ENCODE measurements around the gene PLXNA4. TPM values are rescaled to one million over a fixed set of nuclear protein-coding genes. Genes with fewer than 3 reads are reported as not detected.

PLXNA4 gene
- total and polyA plus RNA-seq, 2 experiments from 2014 or later = 0.08 to 0.80 TPM

DNA sequence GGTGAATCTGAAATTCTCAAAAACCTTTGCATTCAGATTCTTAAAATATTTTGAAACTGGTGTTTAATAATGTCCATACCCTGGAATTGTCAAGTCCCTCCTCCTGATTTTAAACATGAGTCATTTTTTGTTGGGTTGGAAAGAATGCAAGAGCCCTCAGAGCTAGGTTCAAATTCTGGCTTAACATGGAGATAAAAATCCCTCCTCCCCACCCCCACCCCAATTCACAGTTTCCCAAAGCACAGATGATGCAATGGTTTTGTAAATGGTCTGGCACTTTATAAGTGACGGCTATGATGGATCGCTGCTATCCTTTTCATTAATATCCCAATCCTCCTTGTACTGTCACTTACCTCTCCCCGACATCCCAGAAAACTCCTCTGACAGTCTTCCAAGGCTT, 332.8 kb downstream of the PLXNA4 start:
- Histone ChIP-seq H3K4me1 (ENCODE audit: insufficient read depth) (0 out of 2 replicates have a peak, but pooled peaks cover 6% of the 10 kb centered on the region), H3K36me3 (ENCODE audit: insufficient read depth) (peaks cover 4% of the 10 kb centered on the region; the same call in 1 of the 2 replicates), H3K4me3 (no peak overlapping the region), H3K27ac (ENCODE audit: low read depth) (no peak overlapping the region), H2AFZ (no peak overlapping the region), H3K9me2 (ENCODE audit: insufficient read depth) (no peaks in the 10 kb centered on the region), H3K79me2 (replicated peaks; ENCODE audit: insufficient read depth) (no peaks in the 10 kb centered on the region), H3K27me3 (ENCODE audit: insufficient read depth) (no peaks in the 10 kb centered on the region), H4K20me1 (replicated peaks; ENCODE audit: insufficient read depth) (no peaks in the 10 kb centered on the region), H3F3A (replicated peaks; ENCODE audit: low read depth) (no peaks in the 10 kb centered on the region), H3K4me2 (no peak overlapping the region)
- Mint-ChIP-seq H3K4me1 (peaks cover 3% of the 10 kb centered on the region; the same call in 2 of the 3 replicates), H3K27me3 (ENCODE audit: insufficient read depth, low read depth, poor library complexity) (peaks cover 6% of the 10 kb centered on the region), H3K4me3 (no peak overlapping the region), H3K9me3 (peaks cover 17% of the 10 kb centered on the region), H3K27ac (no peak overlapping the region), H3K36me3 (ENCODE audit: low read depth) (no peaks in the 10 kb centered on the region; the same call in 2 of the 3 replicates)
- no peak for TF ChIP-seq JUNB (IDR thresholded peaks at IDR 0.05; ENCODE audit: unreplicated experiment)
- TF ChIP-seq ZNF114 (CRISPR knock-in tag; IDR thresholded peaks at IDR 0.05) = no peak
- no peak for TF ChIP-seq NANOG (IDR thresholded peaks at IDR 0.05; ENCODE audit: borderline replicate concordance)
- TF ChIP-seq, protein P1, sequence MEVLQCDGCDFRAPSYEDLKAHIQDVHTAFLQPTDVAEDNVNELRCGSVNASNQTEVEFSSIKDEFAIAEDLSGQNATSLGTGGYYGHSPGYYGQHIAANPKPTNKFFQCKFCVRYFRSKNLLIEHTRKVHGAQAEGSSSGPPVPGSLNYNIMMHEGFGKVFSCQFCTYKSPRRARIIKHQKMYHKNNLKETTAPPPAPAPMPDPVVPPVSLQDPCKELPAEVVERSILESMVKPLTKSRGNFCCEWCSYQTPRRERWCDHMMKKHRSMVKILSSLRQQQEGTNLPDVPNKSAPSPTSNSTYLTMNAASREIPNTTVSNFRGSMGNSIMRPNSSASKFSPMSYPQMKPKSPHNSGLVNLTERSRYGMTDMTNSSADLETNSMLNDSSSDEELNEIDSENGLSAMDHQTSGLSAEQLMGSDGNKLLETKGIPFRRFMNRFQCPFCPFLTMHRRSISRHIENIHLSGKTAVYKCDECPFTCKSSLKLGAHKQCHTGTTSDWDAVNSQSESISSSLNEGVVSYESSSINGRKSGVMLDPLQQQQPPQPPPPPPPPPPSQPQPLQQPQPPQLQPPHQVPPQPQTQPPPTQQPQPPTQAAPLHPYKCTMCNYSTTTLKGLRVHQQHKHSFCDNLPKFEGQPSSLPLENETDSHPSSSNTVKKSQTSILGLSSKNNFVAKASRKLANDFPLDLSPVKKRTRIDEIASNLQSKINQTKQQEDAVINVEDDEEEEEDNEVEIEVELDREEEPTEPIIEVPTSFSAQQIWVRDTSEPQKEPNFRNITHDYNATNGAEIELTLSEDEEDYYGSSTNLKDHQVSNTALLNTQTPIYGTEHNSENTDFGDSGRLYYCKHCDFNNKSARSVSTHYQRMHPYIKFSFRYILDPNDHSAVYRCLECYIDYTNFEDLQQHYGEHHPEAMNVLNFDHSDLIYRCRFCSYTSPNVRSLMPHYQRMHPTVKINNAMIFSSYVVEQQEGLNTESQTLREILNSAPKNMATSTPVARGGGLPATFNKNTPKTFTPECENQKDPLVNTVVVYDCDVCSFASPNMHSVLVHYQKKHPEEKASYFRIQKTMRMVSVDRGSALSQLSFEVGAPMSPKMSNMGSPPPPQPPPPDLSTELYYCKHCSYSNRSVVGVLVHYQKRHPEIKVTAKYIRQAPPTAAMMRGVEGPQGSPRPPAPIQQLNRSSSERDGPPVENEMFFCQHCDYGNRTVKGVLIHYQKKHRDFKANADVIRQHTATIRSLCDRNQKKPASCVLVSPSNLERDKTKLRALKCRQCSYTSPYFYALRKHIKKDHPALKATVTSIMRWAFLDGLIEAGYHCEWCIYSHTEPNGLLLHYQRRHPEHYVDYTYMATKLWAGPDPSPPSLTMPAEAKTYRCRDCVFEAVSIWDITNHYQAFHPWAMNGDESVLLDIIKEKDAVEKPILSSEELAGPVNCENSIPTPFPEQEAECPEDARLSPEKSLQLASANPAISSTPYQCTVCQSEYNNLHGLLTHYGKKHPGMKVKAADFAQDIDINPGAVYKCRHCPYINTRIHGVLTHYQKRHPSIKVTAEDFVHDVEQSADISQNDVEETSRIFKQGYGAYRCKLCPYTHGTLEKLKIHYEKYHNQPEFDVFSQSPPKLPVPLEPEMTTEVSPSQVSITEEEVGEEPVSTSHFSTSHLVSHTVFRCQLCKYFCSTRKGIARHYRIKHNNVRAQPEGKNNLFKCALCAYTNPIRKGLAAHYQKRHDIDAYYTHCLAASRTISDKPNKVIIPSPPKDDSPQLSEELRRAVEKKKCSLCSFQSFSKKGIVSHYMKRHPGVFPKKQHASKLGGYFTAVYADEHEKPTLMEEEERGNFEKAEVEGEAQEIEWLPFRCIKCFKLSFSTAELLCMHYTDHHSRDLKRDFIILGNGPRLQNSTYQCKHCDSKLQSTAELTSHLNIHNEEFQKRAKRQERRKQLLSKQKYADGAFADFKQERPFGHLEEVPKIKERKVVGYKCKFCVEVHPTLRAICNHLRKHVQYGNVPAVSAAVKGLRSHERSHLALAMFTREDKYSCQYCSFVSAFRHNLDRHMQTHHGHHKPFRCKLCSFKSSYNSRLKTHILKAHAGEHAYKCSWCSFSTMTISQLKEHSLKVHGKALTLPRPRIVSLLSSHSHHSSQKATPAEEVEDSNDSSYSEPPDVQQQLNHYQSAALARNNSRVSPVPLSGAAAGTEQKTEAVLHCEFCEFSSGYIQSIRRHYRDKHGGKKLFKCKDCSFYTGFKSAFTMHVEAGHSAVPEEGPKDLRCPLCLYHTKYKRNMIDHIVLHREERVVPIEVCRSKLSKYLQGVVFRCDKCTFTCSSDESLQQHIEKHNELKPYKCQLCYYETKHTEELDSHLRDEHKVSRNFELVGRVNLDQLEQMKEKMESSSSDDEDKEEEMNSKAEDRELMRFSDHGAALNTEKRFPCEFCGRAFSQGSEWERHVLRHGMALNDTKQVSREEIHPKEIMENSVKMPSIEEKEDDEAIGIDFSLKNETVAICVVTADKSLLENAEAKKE (CRISPR knock-in tag; IDR thresholded peaks at IDR 0.05) = no peak
- TF ChIP-seq, protein P2, sequence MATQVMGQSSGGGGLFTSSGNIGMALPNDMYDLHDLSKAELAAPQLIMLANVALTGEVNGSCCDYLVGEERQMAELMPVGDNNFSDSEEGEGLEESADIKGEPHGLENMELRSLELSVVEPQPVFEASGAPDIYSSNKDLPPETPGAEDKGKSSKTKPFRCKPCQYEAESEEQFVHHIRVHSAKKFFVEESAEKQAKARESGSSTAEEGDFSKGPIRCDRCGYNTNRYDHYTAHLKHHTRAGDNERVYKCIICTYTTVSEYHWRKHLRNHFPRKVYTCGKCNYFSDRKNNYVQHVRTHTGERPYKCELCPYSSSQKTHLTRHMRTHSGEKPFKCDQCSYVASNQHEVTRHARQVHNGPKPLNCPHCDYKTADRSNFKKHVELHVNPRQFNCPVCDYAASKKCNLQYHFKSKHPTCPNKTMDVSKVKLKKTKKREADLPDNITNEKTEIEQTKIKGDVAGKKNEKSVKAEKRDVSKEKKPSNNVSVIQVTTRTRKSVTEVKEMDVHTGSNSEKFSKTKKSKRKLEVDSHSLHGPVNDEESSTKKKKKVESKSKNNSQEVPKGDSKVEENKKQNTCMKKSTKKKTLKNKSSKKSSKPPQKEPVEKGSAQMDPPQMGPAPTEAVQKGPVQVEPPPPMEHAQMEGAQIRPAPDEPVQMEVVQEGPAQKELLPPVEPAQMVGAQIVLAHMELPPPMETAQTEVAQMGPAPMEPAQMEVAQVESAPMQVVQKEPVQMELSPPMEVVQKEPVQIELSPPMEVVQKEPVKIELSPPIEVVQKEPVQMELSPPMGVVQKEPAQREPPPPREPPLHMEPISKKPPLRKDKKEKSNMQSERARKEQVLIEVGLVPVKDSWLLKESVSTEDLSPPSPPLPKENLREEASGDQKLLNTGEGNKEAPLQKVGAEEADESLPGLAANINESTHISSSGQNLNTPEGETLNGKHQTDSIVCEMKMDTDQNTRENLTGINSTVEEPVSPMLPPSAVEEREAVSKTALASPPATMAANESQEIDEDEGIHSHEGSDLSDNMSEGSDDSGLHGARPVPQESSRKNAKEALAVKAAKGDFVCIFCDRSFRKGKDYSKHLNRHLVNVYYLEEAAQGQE (IDR thresholded peaks at IDR 0.05; ENCODE audit: unreplicated experiment) = no peak
- TF ChIP-seq ZNF331 (CRISPR knock-in tag; IDR thresholded peaks at IDR 0.05; ENCODE audit: low read depth) = no peak
- no peak for TF ChIP-seq POLR2AphosphoS5 (IDR thresholded peaks at IDR 0.05; ENCODE audit: low read depth)
- TF ChIP-seq, protein P3, sequence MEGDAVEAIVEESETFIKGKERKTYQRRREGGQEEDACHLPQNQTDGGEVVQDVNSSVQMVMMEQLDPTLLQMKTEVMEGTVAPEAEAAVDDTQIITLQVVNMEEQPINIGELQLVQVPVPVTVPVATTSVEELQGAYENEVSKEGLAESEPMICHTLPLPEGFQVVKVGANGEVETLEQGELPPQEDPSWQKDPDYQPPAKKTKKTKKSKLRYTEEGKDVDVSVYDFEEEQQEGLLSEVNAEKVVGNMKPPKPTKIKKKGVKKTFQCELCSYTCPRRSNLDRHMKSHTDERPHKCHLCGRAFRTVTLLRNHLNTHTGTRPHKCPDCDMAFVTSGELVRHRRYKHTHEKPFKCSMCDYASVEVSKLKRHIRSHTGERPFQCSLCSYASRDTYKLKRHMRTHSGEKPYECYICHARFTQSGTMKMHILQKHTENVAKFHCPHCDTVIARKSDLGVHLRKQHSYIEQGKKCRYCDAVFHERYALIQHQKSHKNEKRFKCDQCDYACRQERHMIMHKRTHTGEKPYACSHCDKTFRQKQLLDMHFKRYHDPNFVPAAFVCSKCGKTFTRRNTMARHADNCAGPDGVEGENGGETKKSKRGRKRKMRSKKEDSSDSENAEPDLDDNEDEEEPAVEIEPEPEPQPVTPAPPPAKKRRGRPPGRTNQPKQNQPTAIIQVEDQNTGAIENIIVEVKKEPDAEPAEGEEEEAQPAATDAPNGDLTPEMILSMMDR (conservative IDR thresholded peaks at IDR 0.05; ENCODE audit: low read depth in 2 of 2) = no peak
- no peak for TF ChIP-seq CREB1 (CRISPR knock-in tag; IDR thresholded peaks at IDR 0.05; ENCODE audit: low read depth)
- TF ChIP-seq, protein P4, sequence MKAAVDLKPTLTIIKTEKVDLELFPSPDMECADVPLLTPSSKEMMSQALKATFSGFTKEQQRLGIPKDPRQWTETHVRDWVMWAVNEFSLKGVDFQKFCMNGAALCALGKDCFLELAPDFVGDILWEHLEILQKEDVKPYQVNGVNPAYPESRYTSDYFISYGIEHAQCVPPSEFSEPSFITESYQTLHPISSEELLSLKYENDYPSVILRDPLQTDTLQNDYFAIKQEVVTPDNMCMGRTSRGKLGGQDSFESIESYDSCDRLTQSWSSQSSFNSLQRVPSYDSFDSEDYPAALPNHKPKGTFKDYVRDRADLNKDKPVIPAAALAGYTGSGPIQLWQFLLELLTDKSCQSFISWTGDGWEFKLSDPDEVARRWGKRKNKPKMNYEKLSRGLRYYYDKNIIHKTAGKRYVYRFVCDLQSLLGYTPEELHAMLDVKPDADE (IDR thresholded peaks at IDR 0.05) = no peak
- TF ChIP-seq EZH2 (IDR thresholded peaks at IDR 0.05; ENCODE audit: low read depth, unreplicated experiment) = no peak
- ATAC-seq (no peak), DNase-seq (ENCODE audit: low spot score) (no peak)

Measured in GM23338 (cell line).